TTC549 (cell line): ENCODE results near the gene DIO3.
"Not testable (repeated sequence)": the region's sequence is repeated elsewhere in the genome, so short reads cannot be mapped to it uniquely, and the experiment has no call there.

ENCODE experiments used
- FAIRE-seq: peaks from 2 replicates; lab custom pipeline; 2012; peaks lifted over from hg19 to GRCh38; lab: Jason Lieb, UNC

Gene DIO3

DNA sequence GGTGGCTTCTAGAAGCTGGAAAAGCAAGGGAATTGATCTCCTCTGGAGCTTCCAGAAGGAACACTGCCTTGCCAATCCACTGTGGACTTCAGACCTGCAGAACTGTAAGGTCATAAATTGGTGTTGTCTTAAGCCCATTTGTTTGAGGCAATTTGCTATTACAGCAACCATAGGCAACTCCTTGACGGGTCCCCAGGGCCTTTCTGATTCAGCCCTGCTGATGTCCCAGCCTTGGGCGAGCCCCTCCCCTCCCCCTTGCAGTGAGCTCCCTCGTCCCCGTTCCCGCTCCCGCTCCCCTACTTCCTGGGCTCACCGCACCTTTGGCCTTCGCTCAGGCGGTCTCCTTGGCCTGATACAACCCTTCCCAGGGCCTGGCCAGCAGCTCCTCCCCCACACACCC, 18.9 kb upstream of the DIO3 start:
- FAIRE-seq: no peak

GRCh38 chr14:101543814-101544213, 17.5 kb upstream of the DIO3 start:
- no peak for FAIRE-seq

- no peak for FAIRE-seq
Measured at GRCh38 chr14:101544550-101544949, 16.7 kb upstream of the DIO3 start.

DNA sequence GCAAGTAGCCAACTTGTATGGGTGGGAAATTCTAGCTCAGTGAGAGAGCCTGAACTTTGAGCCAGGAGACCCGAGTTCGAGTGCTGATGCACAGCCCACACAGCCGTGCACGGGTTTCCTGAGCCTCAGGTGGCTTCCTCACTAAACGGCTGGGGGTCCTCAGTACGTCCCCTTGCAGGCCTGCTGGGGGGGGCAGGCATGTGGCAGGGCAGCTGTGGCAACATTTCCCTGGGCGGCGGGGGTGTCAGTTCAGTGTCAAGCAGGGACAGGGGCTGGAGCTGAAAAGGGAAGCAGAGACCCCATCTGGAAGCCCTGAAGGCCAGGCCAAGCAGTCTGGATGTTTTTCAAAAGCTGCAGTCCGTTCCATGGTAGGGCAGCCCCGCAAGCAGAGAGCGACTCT, 14.6 kb upstream of the DIO3 start:
- no peak for FAIRE-seq

DNA sequence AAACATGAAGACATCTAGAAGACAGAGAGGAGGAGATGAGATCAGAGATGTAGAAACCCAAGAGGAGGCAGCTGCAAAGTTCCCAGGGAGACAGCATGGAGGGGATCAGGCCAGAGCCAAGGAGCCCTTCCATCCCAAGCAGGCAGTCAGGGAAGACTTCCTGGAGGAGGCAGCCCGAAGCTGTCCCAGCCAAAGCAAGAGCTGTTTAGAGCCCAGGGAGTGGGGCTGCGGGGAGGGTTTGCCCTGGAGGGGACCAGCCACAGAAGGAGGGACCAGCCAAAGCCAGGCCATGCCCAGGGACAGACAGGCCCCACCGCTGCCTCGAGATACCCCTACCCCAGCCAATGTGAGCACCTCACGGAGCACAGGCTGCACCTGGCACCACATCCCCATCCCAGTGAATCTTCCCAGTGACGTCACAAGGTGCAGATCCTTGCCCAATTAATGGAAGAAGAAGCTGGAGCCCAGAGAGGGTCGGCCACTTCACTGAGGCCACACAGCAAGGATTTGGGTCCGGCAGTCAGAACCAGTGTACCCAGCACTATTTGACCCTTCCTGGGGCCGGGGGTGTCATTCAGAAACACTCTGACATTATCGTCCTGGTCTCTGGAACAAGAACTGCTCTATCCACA, 14.1 kb upstream of the DIO3 start:
- FAIRE-seq: no peak

DNA sequence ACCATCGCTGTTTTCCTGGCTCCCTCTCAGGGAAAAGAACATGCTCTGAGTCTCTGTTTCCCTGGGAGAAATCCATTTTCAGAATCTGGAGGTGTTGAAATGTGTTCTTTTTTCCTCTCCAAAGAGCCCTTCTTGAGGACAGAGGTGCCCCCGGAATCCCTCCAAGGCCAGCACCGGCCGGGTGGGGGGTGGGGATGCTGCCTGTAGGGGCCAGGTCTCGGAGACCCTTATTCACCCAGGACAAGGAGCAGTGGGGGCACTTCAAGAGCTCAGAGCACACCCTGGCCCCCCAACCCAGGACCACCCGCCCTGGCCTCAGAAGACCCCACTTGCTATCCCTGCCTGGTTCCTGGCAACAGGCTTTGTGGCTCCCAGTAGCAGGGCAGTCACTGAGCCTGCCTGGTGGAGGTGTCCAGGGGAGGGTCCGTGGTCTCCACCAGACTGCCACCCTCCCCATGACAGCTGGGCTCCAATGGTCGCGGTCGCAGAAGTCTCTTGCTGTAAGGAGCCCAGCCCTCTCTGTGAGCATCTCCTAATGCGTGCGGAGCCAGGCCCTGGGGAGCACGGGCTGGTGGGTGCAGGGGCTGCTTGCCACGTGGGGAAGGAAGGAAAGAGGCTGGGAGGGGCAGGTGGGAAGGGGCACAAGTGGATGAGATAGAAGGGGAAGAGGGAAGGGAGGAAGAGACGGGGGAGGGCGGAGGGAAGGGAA, 13.2 kb upstream of the DIO3 start:
- no peak for FAIRE-seq

DNA sequence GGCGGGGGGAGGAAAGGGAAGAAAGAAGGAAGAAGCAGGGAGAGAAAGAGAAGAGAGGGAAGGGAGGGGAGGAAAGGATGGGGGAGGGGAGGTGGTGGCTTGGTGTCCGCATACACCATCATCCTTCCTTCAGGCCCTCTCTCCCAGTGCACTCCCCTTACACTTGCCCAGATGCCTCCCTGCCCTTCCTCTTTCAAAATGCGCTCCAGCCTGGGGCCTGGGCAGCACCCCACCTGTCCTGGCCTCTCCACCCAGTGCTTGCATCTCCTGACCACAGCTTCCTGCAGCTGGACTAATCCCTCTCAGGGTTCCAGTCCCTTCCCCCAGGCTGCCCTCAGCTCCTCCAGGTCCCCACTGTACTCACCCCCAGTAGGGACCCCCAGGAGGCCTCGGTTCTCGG, 12.6 kb upstream of the DIO3 start:
- no peak for FAIRE-seq

- no peak for FAIRE-seq
Measured at GRCh38 chr14:101549154-101549553, 12.1 kb upstream of the DIO3 start.

GRCh38 chr14:101550202-101550912, 10.9 kb upstream of the DIO3 start:
- not testable (repeated sequence) for FAIRE-seq

GRCh38 chr14:101551729-101552595, 9.3 kb upstream of the DIO3 start:
- no peak for FAIRE-seq

- FAIRE-seq: no peak
Measured at GRCh38 chr14:101552786-101553231, 8.5 kb upstream of the DIO3 start.

DNA sequence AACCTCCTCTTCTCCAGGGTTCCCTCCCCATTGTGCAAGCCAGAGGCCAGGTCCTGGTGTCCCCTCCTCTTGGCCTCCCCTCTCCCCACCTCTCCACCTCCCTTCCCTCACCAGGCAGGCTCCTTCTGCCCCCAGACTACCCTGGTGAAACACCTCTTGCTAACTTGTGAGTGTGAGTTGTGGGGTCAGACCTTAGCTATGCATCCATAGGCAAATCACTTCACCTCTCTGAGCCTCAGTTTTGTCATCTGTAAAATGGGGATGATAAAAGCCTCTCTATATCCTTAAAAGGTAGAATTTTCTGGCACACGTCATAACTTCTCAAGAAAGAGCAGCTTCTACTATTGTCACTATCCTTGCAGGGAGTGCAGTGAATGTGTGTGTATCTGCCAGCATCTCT, 7.9 kb upstream of the DIO3 start:
- FAIRE-seq: no peak

DNA sequence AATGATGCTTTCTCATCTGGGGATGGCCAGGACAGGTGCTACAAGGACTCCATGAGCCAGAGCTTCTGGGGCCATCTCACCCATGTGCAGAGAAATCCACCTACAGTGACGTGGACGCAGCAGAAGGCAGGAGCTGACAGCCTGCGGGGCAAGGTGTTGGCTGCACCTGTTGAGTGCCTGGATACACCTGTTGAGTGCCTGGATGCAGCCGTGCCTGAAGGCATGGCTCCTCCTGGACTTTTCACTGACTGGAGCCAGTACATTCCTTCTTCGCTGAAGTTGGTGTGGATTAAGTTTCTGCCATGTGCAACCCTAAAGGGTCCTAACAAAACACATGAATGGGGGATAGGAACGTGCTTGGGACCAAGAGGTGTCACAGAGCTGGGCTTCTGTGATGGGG, 7.4 kb upstream of the DIO3 start:
- FAIRE-seq: no peak

DNA sequence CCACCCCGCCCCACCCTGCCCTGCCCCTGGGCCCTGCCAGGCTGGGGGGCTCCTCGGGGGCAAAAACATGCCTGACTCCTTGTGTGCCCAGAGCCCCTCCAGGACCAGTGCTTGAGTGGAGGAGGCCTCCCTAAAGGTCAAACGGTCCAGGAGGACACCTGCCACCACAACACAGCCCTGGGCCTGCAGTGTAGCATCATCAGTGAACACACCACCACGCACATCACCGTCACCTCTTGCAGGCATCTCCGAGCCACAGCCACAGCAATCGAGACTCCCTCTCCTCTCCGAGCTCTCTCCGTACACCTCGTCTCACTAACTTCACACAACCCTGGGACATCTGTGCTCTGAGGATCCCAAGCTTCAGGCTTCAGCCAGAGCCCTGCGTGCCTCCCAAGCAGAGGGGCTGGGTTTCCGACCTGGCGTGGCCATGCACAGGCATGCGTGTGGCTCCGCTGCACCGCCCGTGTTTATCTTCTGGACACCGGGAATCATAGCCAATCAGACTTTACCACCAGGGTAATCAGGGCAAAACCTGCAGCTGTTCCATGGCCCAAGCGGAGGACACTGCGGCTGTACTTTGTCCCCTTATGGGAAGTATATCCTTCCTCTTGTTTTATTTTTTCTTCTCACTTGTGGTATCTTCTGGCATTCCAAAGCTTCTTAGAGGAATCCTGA, 6.2 kb upstream of the DIO3 start:
- no peak for FAIRE-seq

- not testable (repeated sequence) for FAIRE-seq
Measured at GRCh38 chr14:101555669-101556043, 5.6 kb upstream of the DIO3 start.

DNA sequence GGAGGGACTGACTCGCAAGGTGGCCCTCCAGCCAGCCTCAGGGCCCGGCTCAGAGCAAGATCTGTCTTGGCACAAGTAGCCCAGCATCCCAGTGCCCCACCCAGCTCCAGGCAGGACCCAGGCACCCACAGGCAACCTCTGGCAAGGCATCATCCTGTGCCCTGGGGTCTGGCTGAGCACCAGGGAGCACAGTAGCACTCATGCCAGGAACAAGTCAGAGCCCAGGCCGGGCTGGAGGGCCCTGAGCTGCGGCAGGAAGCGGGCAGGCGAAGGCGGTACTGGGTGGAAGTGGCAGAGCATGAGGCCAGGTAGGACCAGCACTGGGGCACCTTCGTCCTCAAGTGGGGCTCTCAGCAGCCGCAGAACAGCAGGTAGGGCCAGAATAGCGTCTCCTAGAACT, 5.2 kb upstream of the DIO3 start:
- no peak for FAIRE-seq

DNA sequence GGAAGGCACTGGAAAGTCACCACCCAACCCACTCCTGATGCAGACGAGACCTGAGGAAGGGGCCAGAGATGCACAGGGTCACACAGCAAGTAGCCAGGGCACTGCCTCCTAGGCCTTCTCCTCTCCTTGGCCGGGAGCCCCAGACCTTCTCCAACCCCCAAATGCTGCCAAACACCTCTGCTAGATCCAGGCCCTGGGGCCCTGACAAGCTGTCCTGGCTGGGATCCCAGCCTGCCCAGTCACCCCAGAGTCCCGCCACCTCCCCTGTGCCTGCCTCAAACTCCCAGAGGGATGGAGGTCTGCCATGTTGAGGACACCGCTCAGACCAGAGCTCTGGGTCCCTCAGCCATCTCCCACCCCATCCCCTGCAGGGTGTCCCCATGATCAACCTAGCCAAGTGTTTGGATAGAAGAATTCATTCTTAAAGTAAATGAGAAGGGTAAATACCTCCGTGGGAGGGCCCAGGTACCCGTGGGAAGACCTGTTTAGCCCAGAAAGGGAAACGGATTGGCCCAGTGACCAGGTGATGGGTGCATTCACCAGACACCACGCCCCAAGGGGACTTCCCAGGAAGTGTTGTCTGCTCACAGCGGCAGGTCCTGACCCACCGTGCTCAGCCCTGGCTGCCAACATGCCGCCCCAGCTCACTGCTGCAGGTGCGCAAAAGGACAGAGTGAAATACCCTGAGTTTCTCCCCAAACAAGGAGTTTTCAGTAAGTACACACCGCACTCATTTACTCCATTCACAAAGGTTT, 4.6 kb upstream of the DIO3 start:
- FAIRE-seq: no peak

DNA sequence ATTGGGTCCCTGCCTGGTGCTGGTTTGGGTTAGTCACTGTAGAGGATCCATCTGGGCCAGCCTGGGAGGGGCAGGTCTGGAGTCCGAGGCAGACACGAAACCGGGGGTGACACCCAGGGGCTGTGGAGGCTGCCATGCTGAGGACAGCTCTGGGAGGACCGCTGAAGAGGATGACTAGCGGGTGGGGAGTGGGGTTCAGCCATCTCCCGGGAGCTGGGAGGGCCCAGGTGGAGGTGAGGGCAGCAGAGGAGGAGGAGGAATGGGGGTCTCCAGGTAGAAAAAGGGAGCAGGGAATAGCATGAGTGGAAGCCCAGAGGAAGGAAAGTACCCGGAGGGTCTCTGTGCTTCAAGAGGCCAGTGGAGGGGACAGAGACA, 4.0 kb upstream of the DIO3 start:
- no peak for FAIRE-seq

- FAIRE-seq: no peak
Measured at GRCh38 chr14:101557811-101558738, 3.2 kb upstream of the DIO3 start.

- no peak for FAIRE-seq
Measured at GRCh38 chr14:101558739-101559240, 2.5 kb upstream of the DIO3 start.
